ENCODE data around the gene MRPS6. TPM values are rescaled to one million over a fixed set of nuclear protein-coding genes. Genes with fewer than 3 reads are reported as not detected.

MRPS6 gene
- 10 to 100 TPM; 25.0 to 54.6 (median 41.6) TPM for total RNA-seq

- Histone ChIP-seq H3K4me1 (peaks cover 14 to 50% (median 33%) of the 10 kb centered on the region in 4 donors), H3K9me3 (no peaks in the 10 kb centered on the region), H3K4me3 (peak within 1 kb of the TSS; percentile 67 to 95 (median 88)), H3K27me3 (no peaks in the 10 kb centered on the region), H3K27ac (peak within 1 kb of the TSS; percentile 80 to 91 (median 82)), H3K36me3 (no peaks in the 10 kb centered on the region)
- TF ChIP-seq CTCF (IDR thresholded peaks at IDR 0.05): peak in 3 of 6 experiments; percentile 14 to 29 (median 15)
- peak in 1 of 4 donors; percentile 2 for TF ChIP-seq EP300 (IDR thresholded peaks at IDR 0.05)
- peak in 3 of 4 donors; percentile 56 to 93 (median 89) for TF ChIP-seq POLR2A (IDR thresholded peaks at IDR 0.05)
- TF ChIP-seq POLR2AphosphoS5 (IDR thresholded peaks at IDR 0.05): peak; percentile 37 to 97
- no CpG with 5 or more reads among the region's 104 CpGs for WGBS, 2 donors
- DNase-seq (peak; percentile 84 to 96), ATAC-seq (ENCODE audit: low FRiP score in 2 of 2) (peak; percentile 91 to 92)
These were observed at the start of gene MRPS6, which contains the start of gene SLC5A3 for GRCh38 chr21:34073032-34073748. MRPS6 (plus strand) TSS chr21:34073578; CDS start chr21:34073701, 123 bp downstream. SLC5A3 (plus strand) TSS chr21:34073578; CDS start chr21:34095199, 21,621 bp downstream.

- DNase-seq (no peak), ATAC-seq (ENCODE audit: low FRiP score in 2 of 2) (no peak)
- Histone ChIP-seq H3K4me3 (no peak overlapping the region), H3K27me3 (no peaks in the 10 kb centered on the region), H3K27ac (no peak overlapping the region), H3K36me3 (no peaks in the 10 kb centered on the region), H3K4me1 (peaks cover 7 to 21% (median 13%) of the 10 kb centered on the region in 4 donors), H3K9me3 (peaks cover 0 to 4% (median 2%) of the 10 kb centered on the region in 4 donors)
- no peak for TF ChIP-seq POLR2A (IDR thresholded peaks at IDR 0.05)
- no peak for TF ChIP-seq POLR2AphosphoS5 (IDR thresholded peaks at IDR 0.05)
- 60 to 63% methylated on average over 8 of the region's 8 CpGs for WGBS, 2 donors
These were observed 49.5 kb upstream of the MRPS6 start for GRCh38 chr21:34023691-34024373.

GRCh38 chr21:34024374-34024693, 49.0 kb upstream of the MRPS6 start:
- H3K27ac ChIP-seq: no peak overlapping the region
- no peaks in the 10 kb centered on the region for H3K36me3 ChIP-seq
- no peak for DNase-seq
- H3K9me3 ChIP-seq: peaks cover 0 to 4% (median 2%) of the 10 kb centered on the region in 4 donors
- peaks cover 7 to 21% (median 13%) of the 10 kb centered on the region in 4 donors for H3K4me1 ChIP-seq
- WGBS, 2 donors: 90 to 91% methylated on average over 3 of the region's 3 CpGs
- no peak overlapping the region for H3K4me3 ChIP-seq
- ATAC-seq (ENCODE audit: low FRiP score in 2 of 2): no peak
- no peaks in the 10 kb centered on the region for H3K27me3 ChIP-seq
- no peak for TF ChIP-seq EP300 (IDR thresholded peaks at IDR 0.05)
- TF ChIP-seq CTCF (IDR thresholded peaks at IDR 0.05): no peak
- no peak for TF ChIP-seq POLR2AphosphoS5 (IDR thresholded peaks at IDR 0.05)
- TF ChIP-seq POLR2A (IDR thresholded peaks at IDR 0.05): no peak

- H3K27ac ChIP-seq: no peak overlapping the region
- peak in 1 of 2 donors; percentile 20 for ATAC-seq (ENCODE audit: low FRiP score in 2 of 2)
- H3K4me1 ChIP-seq: peaks cover 0 to 7% (median 3%) of the 10 kb centered on the region in 4 donors
- no peaks in the 10 kb centered on the region for H3K36me3 ChIP-seq
- no peak for TF ChIP-seq CTCF (IDR thresholded peaks at IDR 0.05)
- TF ChIP-seq EP300 (IDR thresholded peaks at IDR 0.05): no peak
- TF ChIP-seq POLR2AphosphoS5 (IDR thresholded peaks at IDR 0.05): no peak
- TF ChIP-seq POLR2A (IDR thresholded peaks at IDR 0.05): no peak
- 72 to 81% methylated on average over 9 of the region's 9 CpGs for WGBS, 2 donors
- no peak overlapping the region for H3K4me3 ChIP-seq
- no peaks in the 10 kb centered on the region for H3K9me3 ChIP-seq
- DNase-seq: no peak
- no peaks in the 10 kb centered on the region for H3K27me3 ChIP-seq
These were observed 45.5 kb upstream of the MRPS6 start for GRCh38 chr21:34027721-34028461.
